Tibial nerve (tissue), 4 donors: Measurements from ENCODE around the gene PHACTR1. TPM values are rescaled to one million over a fixed set of nuclear protein-coding genes. Genes with fewer than 3 reads are reported as not detected.

Source experiments
- DNase-seq, 2 donors: peaks; one replicate each; pipeline ENCODE4 v3.0.0-alpha.2; 2019; ENCODE audit warnings: low spot score in 2 of 2
- H3K27ac ChIP-seq, 4 donors: fragments of 200-600 bp; sonication (generic) in 3 of 4; one replicate each; pipeline ENCODE4 v1.5.1; 2017 to 2019; ENCODE audit warnings: mild to moderate bottlenecking in 1 of 4
- H3K27me3 ChIP-seq, 2 donors: fragments of 200-600 bp; sonication (generic) in 1 of 2; one replicate each; pipeline versions ENCODE4 v1.5.1 to v1.6.0; 2017 to 2019
- H3K36me3 ChIP-seq, 3 donors: fragments of 200-600 bp; sonication (generic); one replicate each; pipeline ENCODE4 v1.5.1; 2018 to 2019
- H3K4me1 ChIP-seq, 4 donors: fragments of 200-600 bp; sonication (generic) in 3 of 4; one replicate each; pipeline ENCODE4 v1.5.1; 2017 to 2019
- H3K4me3 ChIP-seq, 4 donors: fragments of 200-600 bp; sonication (generic) in 3 of 4; one replicate each; pipeline ENCODE4 v1.5.1; 2017 to 2019; ENCODE audit warnings: mild to moderate bottlenecking in 1 of 4, moderate library complexity in 1 of 4
- H3K9me3 ChIP-seq, 4 donors: fragments of 200-600 bp; sonication (generic) in 3 of 4; one replicate each; pipeline ENCODE4 v1.5.1; 2017 to 2019
- CTCF ChIP-seq, 5 experiments: fragments of 200-600 bp in 3 of 5; fragments of 450-650 bp in 2 of 5; sonication (generic) in 3 of 5; IDR thresholded peaks; one replicate each; pipeline ENCODE4 v1.5.1; 2016 to 2019; ENCODE audit warnings: antibody characterized with exemption in 5 of 5, mild to moderate bottlenecking in 3 of 5, moderate library complexity in 2 of 5
- EP300 ChIP-seq, 2 donors: sonication (generic); formaldehyde crosslinking; IDR thresholded peaks; one replicate each; pipeline ENCODE4 v1.6.1; 2017; ENCODE audit warnings: antibody characterized with exemption in 2 of 2, mild to moderate bottlenecking in 1 of 2
- POLR2A ChIP-seq, 2 donors: fragments of 450-650 bp; IDR thresholded peaks; one replicate each; pipeline ENCODE4 v1.6.1; 2017; ENCODE audit warnings: antibody characterized with exemption in 2 of 2, mild to moderate bottlenecking in 2 of 2, moderate library complexity in 2 of 2
- WGBS, 2 donors: methylation state at CpG; one replicate each; pipeline ENCODE4 v1.1.5; 2018; 5-methylcytosine and 5-hydroxymethylcytosine counted together
- total RNA-seq, 4 donors: library from RNA; depleted of rRNA; stranded (reverse); fragments of >200 nt; gene quantifications; one replicate each; pipeline ENCODE4 v1.1.0, GENCODE V29; 2016

PHACTR1 gene
- total RNA-seq, 4 donors from 2014 or later, result 1.5 to 2.7 (median 1.6) TPM

GRCh38 chr6:12766365-12766764, 49.8 kb downstream of the PHACTR1 start:
- Histone ChIP-seq H3K4me1 (no peaks in the 10 kb centered on the region), H3K4me3 (no peak overlapping the region), H3K27me3 (no peaks in the 10 kb centered on the region), H3K27ac (no peak overlapping the region), H3K9me3 (no peaks in the 10 kb centered on the region), H3K36me3 (no peaks in the 10 kb centered on the region)
- TF ChIP-seq EP300 (IDR thresholded peaks at IDR 0.05) (no peak), CTCF (IDR thresholded peaks at IDR 0.05) (no peak), POLR2A (IDR thresholded peaks at IDR 0.05) (no peak)
- 79 to 85% methylated on average over 3 of the region's 3 CpGs for WGBS, 2 donors
- DNase-seq, result no peak

- WGBS, 2 donors, result 92 to 93% methylated on average over 3 of the region's 3 CpGs
- no peaks in the 10 kb centered on the region for H3K4me1 ChIP-seq
- TF ChIP-seq POLR2A (IDR thresholded peaks at IDR 0.05) (no peak), EP300 (IDR thresholded peaks at IDR 0.05) (no peak), CTCF (IDR thresholded peaks at IDR 0.05) (no peak)
- H3K36me3 ChIP-seq, result no peaks in the 10 kb centered on the region
- DNase-seq, result no peak
- no peak overlapping the region for H3K27ac ChIP-seq
- no peak overlapping the region for H3K4me3 ChIP-seq
- H3K9me3 ChIP-seq, result no peaks in the 10 kb centered on the region
- H3K27me3 ChIP-seq, result no peaks in the 10 kb centered on the region
Observed at GRCh38 chr6:12767016-12767415, 50.4 kb downstream of the PHACTR1 start.

GRCh38 chr6:12769556-12770256, 53.1 kb downstream of the PHACTR1 start:
- Histone ChIP-seq H3K27ac (no peak overlapping the region), H3K4me1 (no peaks in the 10 kb centered on the region), H3K4me3 (no peak overlapping the region), H3K36me3 (no peaks in the 10 kb centered on the region), H3K27me3 (no peaks in the 10 kb centered on the region), H3K9me3 (no peaks in the 10 kb centered on the region)
- whole genome bisulfite sequencing, 2 donors, result 69 to 78% methylated on average over 9 of the region's 9 CpGs
- TF ChIP-seq POLR2A (IDR thresholded peaks at IDR 0.05) (no peak), CTCF (IDR thresholded peaks at IDR 0.05) (no peak), EP300 (IDR thresholded peaks at IDR 0.05) (no peak)
- no peak for DNase-seq

GRCh38 chr6:12772416-12772815, 55.8 kb downstream of the PHACTR1 start:
- TF ChIP-seq POLR2A (IDR thresholded peaks at IDR 0.05) (no peak), EP300 (IDR thresholded peaks at IDR 0.05) (no peak), CTCF (IDR thresholded peaks at IDR 0.05) (no peak)
- no peak overlapping the region for H3K4me3 ChIP-seq
- no peaks in the 10 kb centered on the region for H3K36me3 ChIP-seq
- 88% methylated on average over 3 of the region's 3 CpGs for WGBS, 2 donors
- no peaks in the 10 kb centered on the region for H3K4me1 ChIP-seq
- no peak overlapping the region for H3K27ac ChIP-seq
- H3K27me3 ChIP-seq, result no peaks in the 10 kb centered on the region
- H3K9me3 ChIP-seq, result no peaks in the 10 kb centered on the region
- no peak for DNase-seq

DNA sequence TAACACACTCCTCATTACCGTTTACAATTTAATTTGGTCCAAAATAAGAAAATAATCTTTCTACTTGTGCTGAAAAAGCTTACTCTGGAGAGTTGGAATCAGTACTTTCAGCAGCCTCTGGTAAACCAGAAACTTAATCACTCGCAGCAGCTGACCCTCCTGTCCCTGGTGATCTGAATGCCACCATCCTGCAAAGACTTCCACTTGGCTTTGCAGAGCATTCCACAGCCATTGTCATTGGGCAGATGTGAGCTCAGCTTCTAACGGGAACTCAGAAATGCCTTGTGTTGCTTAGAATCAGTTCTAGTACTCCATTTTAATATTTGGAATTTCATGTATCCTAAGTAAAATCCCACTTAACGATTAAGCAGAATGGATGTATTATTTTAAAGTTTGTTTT, 59.7 kb downstream of the PHACTR1 start:
- TF ChIP-seq POLR2A (IDR thresholded peaks at IDR 0.05) (no peak), CTCF (IDR thresholded peaks at IDR 0.05) (no peak)
- Histone ChIP-seq H3K27me3 (no peaks in the 10 kb centered on the region), H3K4me3 (no peak overlapping the region), H3K9me3 (no peaks in the 10 kb centered on the region), H3K27ac (no peak overlapping the region), H3K36me3 (no peaks in the 10 kb centered on the region), H3K4me1 (no peaks in the 10 kb centered on the region)
- 65 to 66% methylated on average over 4 of the region's 4 CpGs for WGBS, 2 donors
- DNase-seq, result no peak
